ENCODE data around the gene ROCK2. TPM values are rescaled to one million over a fixed set of nuclear protein-coding genes. Genes with fewer than 3 reads are reported as not detected.

ROCK2 gene
- total RNA-seq, 1 donor from 2014 or later = 63.5 TPM

DNA sequence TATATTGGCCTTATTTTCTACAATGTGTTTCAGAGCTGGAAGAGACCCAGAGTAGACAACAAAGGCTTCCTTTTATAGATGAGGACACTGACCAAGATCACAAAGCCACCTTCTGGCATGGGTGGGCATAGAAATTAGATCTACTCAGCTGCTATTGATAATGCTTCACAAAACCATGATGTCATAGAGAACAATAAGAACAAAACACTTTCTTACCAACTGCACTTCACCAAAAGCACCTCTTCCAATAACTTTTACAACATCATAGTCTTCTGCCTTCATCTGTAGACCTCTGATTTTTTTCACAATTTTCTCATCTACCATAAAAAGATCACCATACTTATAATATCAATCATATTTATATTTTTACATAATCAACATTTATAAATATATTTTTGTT, 58.1 kb downstream of the ROCK2 start:
- H3K27me3 ChIP-seq = no peaks in the 10 kb centered on the region
- H3K4me1 ChIP-seq = peaks cover 19% of the 10 kb centered on the region
- H3K4me3 ChIP-seq = no peak overlapping the region
- H3K9me3 ChIP-seq = no peaks in the 10 kb centered on the region
- ATAC-seq (no peak), DNase-seq (no peak)
- peaks cover 21% of the 10 kb centered on the region for H3K36me3 ChIP-seq
- no peak overlapping the region for H3K27ac ChIP-seq
- TF ChIP-seq, protein P1, sequence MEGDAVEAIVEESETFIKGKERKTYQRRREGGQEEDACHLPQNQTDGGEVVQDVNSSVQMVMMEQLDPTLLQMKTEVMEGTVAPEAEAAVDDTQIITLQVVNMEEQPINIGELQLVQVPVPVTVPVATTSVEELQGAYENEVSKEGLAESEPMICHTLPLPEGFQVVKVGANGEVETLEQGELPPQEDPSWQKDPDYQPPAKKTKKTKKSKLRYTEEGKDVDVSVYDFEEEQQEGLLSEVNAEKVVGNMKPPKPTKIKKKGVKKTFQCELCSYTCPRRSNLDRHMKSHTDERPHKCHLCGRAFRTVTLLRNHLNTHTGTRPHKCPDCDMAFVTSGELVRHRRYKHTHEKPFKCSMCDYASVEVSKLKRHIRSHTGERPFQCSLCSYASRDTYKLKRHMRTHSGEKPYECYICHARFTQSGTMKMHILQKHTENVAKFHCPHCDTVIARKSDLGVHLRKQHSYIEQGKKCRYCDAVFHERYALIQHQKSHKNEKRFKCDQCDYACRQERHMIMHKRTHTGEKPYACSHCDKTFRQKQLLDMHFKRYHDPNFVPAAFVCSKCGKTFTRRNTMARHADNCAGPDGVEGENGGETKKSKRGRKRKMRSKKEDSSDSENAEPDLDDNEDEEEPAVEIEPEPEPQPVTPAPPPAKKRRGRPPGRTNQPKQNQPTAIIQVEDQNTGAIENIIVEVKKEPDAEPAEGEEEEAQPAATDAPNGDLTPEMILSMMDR (IDR thresholded peaks at IDR 0.05) = no peak
- intact Hi-C loops (cut with DNase I) = no loop called here

DNA sequence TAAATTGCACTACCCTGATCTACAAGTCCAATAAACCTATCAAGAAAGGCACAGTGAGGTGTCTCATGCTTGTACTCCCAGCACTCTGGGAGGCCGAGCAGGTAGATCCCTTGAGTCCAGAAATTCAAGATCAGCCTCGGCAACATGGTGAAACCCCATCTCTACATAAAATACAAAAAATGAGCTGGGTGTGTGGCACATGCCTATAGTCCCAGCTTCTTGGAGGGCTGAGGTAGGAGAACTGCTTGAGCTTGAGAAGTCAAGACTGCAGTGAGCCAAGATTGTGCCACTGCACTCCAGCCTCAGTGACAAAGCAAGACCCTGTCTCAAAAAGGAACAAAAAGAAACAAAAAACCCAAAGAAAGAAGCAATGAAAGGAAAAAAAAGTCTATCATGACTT, 58.9 kb downstream of the ROCK2 start:
- Histone ChIP-seq H3K9me3 (no peaks in the 10 kb centered on the region), H3K27me3 (no peaks in the 10 kb centered on the region), H3K4me1 (peaks cover 19% of the 10 kb centered on the region), H3K36me3 (peaks cover 21% of the 10 kb centered on the region), H3K27ac (no peak overlapping the region), H3K4me3 (no peak overlapping the region)
- TF ChIP-seq, protein P1 (IDR thresholded peaks at IDR 0.05) = no peak
- intact Hi-C loops (cut with DNase I) = no loop called here
- ATAC-seq = no peak
- DNase-seq = no peak

DNA sequence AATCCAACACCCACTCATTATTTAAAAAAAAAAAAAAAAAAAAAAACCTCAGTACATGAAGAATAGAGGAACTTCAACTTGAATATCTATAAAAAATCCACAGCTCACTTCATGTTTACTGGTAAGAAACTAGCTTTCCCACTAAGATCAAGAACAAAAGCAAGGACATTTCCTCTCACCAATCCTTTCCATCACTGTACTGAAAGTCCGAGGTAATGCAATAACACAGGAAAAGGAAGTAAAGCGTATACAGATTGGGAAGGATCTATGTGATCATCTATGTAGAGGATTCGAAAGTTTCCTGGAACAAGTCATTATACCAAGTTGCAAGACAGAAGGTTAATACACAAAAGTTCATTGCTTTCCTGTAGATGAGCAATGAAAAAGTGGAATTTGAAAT, 63.2 kb downstream of the ROCK2 start:
- TF ChIP-seq, protein P1 (IDR thresholded peaks at IDR 0.05) = no peak
- Histone ChIP-seq H3K4me3 (no peak overlapping the region), H3K27me3 (no peaks in the 10 kb centered on the region), H3K27ac (no peak overlapping the region), H3K4me1 (no peaks in the 10 kb centered on the region), H3K36me3 (peaks cover 21% of the 10 kb centered on the region), H3K9me3 (no peaks in the 10 kb centered on the region)
- ATAC-seq (peak; percentile 53), DNase-seq (no peak)
- intact Hi-C loops (cut with DNase I) = no loop called here

DNA sequence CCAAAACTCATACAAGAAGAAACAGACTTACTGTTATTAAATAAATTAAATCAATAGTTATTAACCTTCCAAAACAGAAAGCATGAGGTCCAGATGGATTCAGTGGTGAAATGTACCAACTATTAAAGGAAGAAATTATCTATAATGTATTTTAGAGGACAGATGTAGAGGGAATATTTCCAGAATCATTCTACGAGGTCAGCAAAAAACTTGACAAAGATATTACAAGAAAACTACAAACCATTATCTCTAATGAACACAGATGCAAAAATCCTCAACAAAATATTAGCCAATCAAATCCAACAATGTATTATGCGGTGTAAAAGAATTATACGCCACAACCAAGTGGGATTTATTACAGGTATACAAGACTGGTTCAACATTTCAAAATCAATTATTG, 63.7 kb downstream of the ROCK2 start:
- no peak for ATAC-seq
- H3K27ac ChIP-seq = no peak overlapping the region
- no peak for DNase-seq
- H3K36me3 ChIP-seq = peaks cover 19% of the 10 kb centered on the region
- no peaks in the 10 kb centered on the region for H3K4me1 ChIP-seq
- H3K9me3 ChIP-seq = no peaks in the 10 kb centered on the region
- TF ChIP-seq, protein P1 (IDR thresholded peaks at IDR 0.05) = no peak
- intact Hi-C loops (cut with DNase I) = no loop called here
- H3K27me3 ChIP-seq = no peaks in the 10 kb centered on the region
- H3K4me3 ChIP-seq = no peak overlapping the region

DNA sequence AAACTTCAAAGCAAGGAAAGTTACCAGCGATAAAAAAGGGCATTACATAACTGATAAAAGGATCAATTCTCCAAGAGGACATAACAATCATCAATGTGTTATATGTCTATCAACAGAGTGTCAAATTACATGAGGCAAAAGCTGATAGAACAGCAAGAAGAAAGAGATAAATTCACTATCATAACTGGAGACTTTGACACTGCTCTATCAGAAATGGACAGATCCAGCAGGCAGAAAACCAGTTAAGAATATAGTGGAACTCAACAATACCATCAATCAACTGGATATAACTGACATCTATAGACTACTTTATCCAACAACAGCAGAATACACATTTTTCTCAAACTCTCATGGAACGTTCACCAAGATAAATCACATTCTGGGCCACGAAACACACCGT, 65.0 kb downstream of the ROCK2 start:
- intact Hi-C loops (cut with DNase I) = no loop called here
- DNase-seq = no peak
- TF ChIP-seq, protein P1 (IDR thresholded peaks at IDR 0.05) = no peak
- H3K9me3 ChIP-seq = no peaks in the 10 kb centered on the region
- no peaks in the 10 kb centered on the region for H3K27me3 ChIP-seq
- peaks cover 6% of the 10 kb centered on the region for H3K36me3 ChIP-seq
- ATAC-seq = no peak
- H3K4me3 ChIP-seq = no peak overlapping the region
- H3K4me1 ChIP-seq = no peaks in the 10 kb centered on the region
- no peak overlapping the region for H3K27ac ChIP-seq

DNA sequence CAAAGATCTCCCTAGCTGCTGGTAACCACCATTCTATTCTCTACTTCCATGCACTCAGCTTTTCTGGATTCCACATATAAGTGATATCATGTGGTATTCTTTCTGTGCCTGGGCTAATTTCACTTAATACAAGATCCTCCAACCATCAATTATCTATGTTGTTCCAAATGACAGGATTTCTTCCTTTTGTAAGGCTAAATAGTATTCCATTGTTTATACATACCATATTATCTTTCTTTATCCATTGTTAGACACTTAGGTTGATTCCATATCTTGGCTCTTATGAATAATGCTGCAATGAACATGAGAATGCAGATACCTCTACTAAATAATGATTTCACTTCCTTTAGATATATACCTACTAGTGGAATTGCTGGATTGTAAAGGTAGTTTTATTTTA, 66.2 kb downstream of the ROCK2 start:
- intact Hi-C loops (cut with DNase I) = no loop called here
- H3K27me3 ChIP-seq = no peaks in the 10 kb centered on the region
- no peak for DNase-seq
- no peak overlapping the region for H3K4me3 ChIP-seq
- no peak for ATAC-seq
- TF ChIP-seq, protein P1 (IDR thresholded peaks at IDR 0.05) = no peak
- no peaks in the 10 kb centered on the region for H3K9me3 ChIP-seq
- H3K4me1 ChIP-seq = no peaks in the 10 kb centered on the region
- no peaks in the 10 kb centered on the region for H3K36me3 ChIP-seq
- H3K27ac ChIP-seq = no peak overlapping the region
